Measurements from ENCODE around the gene NPAS3.

NPAS3 gene

GRCh38 chr14:33643426-33644181, 704.9 kb downstream of the NPAS3 start:
- no peak for DNase-seq (ENCODE audit: extremely low read depth, low read depth)
- TF ChIP-seq CTCF (IDR thresholded peaks at IDR 0.05; ENCODE audit: low read depth, low read length, missing control alignments) = no peak
- H3K4me3 ChIP-seq (replicated peaks; ENCODE audit: low read depth, low read length) = no peak overlapping the region

- no peak for TF ChIP-seq CTCF (IDR thresholded peaks at IDR 0.05; ENCODE audit: low read depth, low read length, missing control alignments)
- H3K4me3 ChIP-seq (replicated peaks; ENCODE audit: low read depth, low read length) = no peak overlapping the region
- DNase-seq (ENCODE audit: extremely low read depth, low read depth) = peak; percentile 35
Observed at GRCh38 chr14:33646692-33647260, 708.1 kb downstream of the NPAS3 start.

- TF ChIP-seq CTCF (IDR thresholded peaks at IDR 0.05; ENCODE audit: low read depth, low read length, missing control alignments) = no peak
Observed at GRCh38 chr14:33647385-33647786, 708.7 kb downstream of the NPAS3 start.

GRCh38 chr14:33650430-33650829, 711.8 kb downstream of the NPAS3 start:
- TF ChIP-seq CTCF (IDR thresholded peaks at IDR 0.05; ENCODE audit: low read depth, low read length, missing control alignments) = no peak
- DNase-seq (ENCODE audit: extremely low read depth, low read depth) = no peak
- H3K4me3 ChIP-seq (replicated peaks; ENCODE audit: low read depth, low read length) = no peak overlapping the region

More at GRCh38 chr14:33647385-33647786, 708.7 kb downstream of the NPAS3 start:
- DNase-seq (ENCODE audit: extremely low read depth, low read depth) = peak; percentile 95
- no peak overlapping the region for H3K4me3 ChIP-seq (replicated peaks; ENCODE audit: low read depth, low read length)

DNA sequence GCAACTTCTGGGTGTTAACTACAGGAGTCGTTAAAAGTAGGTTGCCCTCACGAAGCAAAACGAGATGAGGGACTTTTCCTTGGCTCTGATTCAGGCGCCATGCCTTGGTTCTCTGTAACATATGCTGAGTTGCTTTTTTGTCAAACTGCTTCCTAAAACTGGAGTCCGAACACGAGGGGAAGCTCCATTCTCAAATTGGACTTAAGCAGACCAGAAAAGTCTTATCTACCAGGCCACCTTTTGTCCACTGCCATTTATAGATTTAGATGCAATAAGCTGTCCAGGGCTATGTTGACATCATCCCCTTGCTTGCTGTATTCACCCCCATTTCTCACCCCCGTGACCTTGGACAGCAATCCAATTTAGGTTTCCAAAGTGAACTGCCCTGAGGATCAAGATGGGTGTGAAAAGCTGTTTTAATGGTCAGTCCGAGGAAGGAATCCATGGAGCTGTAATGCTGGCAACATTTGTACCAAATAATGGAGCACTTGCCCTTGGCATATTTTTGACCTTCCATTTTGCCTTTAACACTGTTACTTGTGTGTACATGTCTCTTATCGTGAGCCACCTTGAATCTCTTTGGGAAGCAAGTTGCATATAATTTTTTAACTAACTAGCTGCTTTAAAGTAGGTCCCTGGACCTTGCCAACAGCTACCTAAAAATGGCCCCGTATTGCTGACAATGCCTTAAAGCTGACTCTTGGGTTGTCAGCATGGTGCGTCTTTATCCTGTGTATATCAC, 714.1 kb downstream of the NPAS3 start:
- H3K4me3 ChIP-seq (replicated peaks; ENCODE audit: low read depth, low read length) = no peak overlapping the region
- DNase-seq (ENCODE audit: extremely low read depth, low read depth) = no peak
- TF ChIP-seq CTCF (IDR thresholded peaks at IDR 0.05; ENCODE audit: low read depth, low read length, missing control alignments) = no peak

DNA sequence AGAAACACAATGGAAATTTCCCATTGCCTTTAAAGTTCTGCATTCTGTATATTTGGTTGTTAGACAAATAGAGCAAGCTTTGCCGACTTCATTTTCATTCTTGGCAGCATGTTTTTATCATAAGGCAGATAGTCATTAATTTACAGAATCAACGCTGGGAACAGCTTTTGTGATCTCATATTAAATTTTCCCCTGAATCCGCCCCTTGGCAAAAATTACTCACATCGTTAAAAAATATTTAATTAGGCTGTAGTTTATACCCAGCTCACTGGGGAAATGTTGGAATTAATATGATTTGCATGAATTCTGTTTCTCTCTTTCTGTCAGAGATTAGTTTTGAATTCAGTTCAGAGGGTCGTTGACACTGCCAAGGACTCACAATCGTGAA, 714.6 kb downstream of the NPAS3 start:
- no peak overlapping the region for H3K4me3 ChIP-seq (replicated peaks; ENCODE audit: low read depth, low read length)
- no peak for DNase-seq (ENCODE audit: extremely low read depth, low read depth)
- TF ChIP-seq CTCF (IDR thresholded peaks at IDR 0.05; ENCODE audit: low read depth, low read length, missing control alignments) = no peak
